ENCODE data around the gene LIPN.

DNA sequence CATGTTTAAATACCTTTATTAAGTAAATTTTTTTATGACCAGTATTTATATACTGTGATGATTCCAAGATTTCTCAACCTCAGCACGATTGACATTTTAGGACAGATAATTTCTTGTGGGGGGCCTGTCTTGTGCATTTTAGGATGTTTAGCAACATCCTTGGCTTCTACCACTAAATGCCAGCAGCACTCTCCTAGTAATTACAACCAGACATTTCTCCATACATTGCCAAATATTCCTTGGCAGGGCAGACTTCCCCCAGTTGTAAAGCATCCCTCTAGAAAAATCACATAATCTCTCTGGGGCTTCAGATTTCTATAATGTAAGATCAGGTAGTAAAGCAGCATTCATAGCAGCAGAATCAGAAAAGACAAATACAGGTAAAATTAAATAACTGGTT is 34.9 kb downstream of the LIPN start:
- TF ChIP-seq, protein P1, sequence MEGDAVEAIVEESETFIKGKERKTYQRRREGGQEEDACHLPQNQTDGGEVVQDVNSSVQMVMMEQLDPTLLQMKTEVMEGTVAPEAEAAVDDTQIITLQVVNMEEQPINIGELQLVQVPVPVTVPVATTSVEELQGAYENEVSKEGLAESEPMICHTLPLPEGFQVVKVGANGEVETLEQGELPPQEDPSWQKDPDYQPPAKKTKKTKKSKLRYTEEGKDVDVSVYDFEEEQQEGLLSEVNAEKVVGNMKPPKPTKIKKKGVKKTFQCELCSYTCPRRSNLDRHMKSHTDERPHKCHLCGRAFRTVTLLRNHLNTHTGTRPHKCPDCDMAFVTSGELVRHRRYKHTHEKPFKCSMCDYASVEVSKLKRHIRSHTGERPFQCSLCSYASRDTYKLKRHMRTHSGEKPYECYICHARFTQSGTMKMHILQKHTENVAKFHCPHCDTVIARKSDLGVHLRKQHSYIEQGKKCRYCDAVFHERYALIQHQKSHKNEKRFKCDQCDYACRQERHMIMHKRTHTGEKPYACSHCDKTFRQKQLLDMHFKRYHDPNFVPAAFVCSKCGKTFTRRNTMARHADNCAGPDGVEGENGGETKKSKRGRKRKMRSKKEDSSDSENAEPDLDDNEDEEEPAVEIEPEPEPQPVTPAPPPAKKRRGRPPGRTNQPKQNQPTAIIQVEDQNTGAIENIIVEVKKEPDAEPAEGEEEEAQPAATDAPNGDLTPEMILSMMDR (IDR thresholded peaks at IDR 0.05; ENCODE audit: low read depth, low read length), result no peak
- TF ChIP-seq EZH2phosphoT487 (IDR thresholded peaks at IDR 0.05; ENCODE audit: low read depth), result no peak

All from OCI-LY3 (cell line).